ENCODE measurements around the gene TOP2A.
"Not testable (repeated sequence)": the region's sequence is repeated elsewhere in the genome, so short reads cannot be mapped to it uniquely, and the experiment has no call there.

Gene TOP2A

GRCh38 chr17:40374821-40375498 lies 42.7 kb downstream of the TOP2A start:
- in situ Hi-C loops (cut with HindIII; ENCODE audit: low pct_unique_long_range_greater_than_20kb, low sequenced_read_pairs) = no loop called here
- TF ChIP-seq JUND (IDR thresholded peaks at IDR 0.05; ENCODE audit: low read depth) = no peak
- no peak for DNase-seq (ENCODE audit: low read depth in 1 of 2, low spot score in 1 of 2)

DNA sequence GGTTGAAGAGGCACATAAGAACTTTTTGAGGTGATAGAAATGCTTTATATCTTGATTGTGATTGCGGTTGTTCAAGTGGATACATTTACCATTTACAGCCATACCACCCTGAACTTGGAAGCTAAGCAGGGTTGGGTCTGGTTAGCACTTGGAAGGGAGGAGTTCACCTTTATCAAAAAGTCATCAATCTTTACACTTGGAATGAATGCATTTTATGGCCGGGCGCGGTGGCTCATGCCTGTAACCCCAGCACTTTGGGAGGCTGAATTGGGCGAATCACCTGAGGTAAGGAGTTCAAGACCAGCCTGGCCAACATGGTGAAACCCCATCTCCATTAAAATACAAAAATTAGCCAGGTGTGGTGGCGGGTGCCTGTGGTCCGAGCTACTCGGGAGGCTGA lies 43.7 kb downstream of the TOP2A start:
- in situ Hi-C loops (cut with HindIII; ENCODE audit: low pct_unique_long_range_greater_than_20kb, low sequenced_read_pairs) = no loop called here
- TF ChIP-seq JUND (IDR thresholded peaks at IDR 0.05; ENCODE audit: low read depth) = no peak
- DNase-seq (ENCODE audit: low read depth in 1 of 2, low spot score in 1 of 2) = no peak

DNA sequence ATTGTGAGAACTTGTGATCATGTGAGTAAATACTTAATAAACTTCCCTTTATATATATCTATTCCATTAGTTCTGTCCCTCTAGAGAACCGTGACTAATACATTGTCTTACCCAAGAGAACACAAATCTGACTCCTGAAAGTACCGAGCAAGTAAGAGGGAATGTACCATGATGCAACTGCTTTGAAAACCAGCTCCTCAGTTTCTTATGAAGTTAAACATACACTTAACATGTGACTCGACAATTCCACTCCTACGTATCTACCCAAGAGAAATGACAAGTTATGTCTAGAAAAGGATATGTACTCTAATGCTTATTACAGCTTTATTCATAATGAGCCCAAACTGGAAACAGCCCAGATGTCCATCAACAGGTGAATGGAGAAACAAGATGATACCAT lies 44.4 kb downstream of the TOP2A start:
- in situ Hi-C loops (cut with HindIII; ENCODE audit: low pct_unique_long_range_greater_than_20kb, low sequenced_read_pairs) = no loop called here
- DNase-seq (ENCODE audit: low read depth in 1 of 2, low spot score in 1 of 2) = no peak
- no peak for TF ChIP-seq JUND (IDR thresholded peaks at IDR 0.05; ENCODE audit: low read depth)

GRCh38 chr17:40372644-40373043 lies 45.1 kb downstream of the TOP2A start:
- in situ Hi-C loops (cut with HindIII; ENCODE audit: low pct_unique_long_range_greater_than_20kb, low sequenced_read_pairs) = not testable (repeated sequence)

GRCh38 chr17:40372031-40372430 lies 45.7 kb downstream of the TOP2A start:
- in situ Hi-C loops (cut with HindIII; ENCODE audit: low pct_unique_long_range_greater_than_20kb, low sequenced_read_pairs) = no loop called here
- TF ChIP-seq JUND (IDR thresholded peaks at IDR 0.05; ENCODE audit: low read depth) = no peak
- no peak for DNase-seq (ENCODE audit: low read depth in 1 of 2, low spot score in 1 of 2)

More at GRCh38 chr17:40372644-40373043, 45.1 kb downstream of the TOP2A start:
- DNase-seq (ENCODE audit: low read depth in 1 of 2, low spot score in 1 of 2) = not testable (repeated sequence)

- DNase-seq (ENCODE audit: low read depth in 1 of 2, low spot score in 1 of 2) = peak in 1 of 2 experiments; percentile 79
Measured at GRCh38 chr17:40371261-40371929, 46.3 kb downstream of the TOP2A start.

GRCh38 chr17:40369923-40370322 lies 47.8 kb downstream of the TOP2A start:
- in situ Hi-C loops (cut with HindIII; ENCODE audit: low pct_unique_long_range_greater_than_20kb, low sequenced_read_pairs) = no loop called here
- no peak for DNase-seq (ENCODE audit: low read depth in 1 of 2, low spot score in 1 of 2)
- no peak for TF ChIP-seq JUND (IDR thresholded peaks at IDR 0.05; ENCODE audit: low read depth)

More at GRCh38 chr17:40371261-40371929, 46.3 kb downstream of the TOP2A start:
- no peak for TF ChIP-seq JUND (IDR thresholded peaks at IDR 0.05; ENCODE audit: low read depth)
- in situ Hi-C loops (cut with HindIII; ENCODE audit: low pct_unique_long_range_greater_than_20kb, low sequenced_read_pairs) = no loop called here

DNA sequence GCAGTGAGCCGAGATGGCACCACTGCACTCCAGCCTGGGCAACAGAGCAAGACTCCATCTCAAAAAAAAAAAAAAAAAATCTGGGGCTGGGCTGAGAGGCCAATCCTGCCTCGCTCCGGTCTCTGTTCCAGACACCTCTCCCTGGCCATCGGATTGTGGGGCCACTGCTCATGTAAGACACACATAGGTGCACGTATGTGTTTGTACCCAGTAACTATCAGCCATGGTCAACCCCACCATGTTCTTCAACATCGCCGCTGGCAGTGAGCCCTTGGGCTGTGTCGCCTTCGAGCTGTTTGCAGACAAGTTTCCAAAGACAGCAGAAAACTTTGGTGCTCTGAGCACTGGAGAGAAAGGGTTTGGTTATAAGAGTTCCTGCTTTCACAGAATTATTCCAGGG lies 50.0 kb downstream of the TOP2A start:
- DNase-seq (ENCODE audit: low read depth in 1 of 2, low spot score in 1 of 2); in situ Hi-C loops (cut with HindIII; ENCODE audit: low pct_unique_long_range_greater_than_20kb, low sequenced_read_pairs): not testable (repeated sequence)

GRCh38 chr17:40366861-40367518 lies 50.7 kb downstream of the TOP2A start:
- TF ChIP-seq JUND (IDR thresholded peaks at IDR 0.05; ENCODE audit: low read depth) = no peak
- no peak for DNase-seq (ENCODE audit: low read depth in 1 of 2, low spot score in 1 of 2)
- in situ Hi-C loops (cut with HindIII; ENCODE audit: low pct_unique_long_range_greater_than_20kb, low sequenced_read_pairs) = no loop called here

- in situ Hi-C loops (cut with HindIII; ENCODE audit: low pct_unique_long_range_greater_than_20kb, low sequenced_read_pairs) = no loop called here
- TF ChIP-seq JUND (IDR thresholded peaks at IDR 0.05; ENCODE audit: low read depth) = no peak
- no peak for DNase-seq (ENCODE audit: low read depth in 1 of 2, low spot score in 1 of 2)
Measured at GRCh38 chr17:40366076-40366860, 51.4 kb downstream of the TOP2A start.

DNA sequence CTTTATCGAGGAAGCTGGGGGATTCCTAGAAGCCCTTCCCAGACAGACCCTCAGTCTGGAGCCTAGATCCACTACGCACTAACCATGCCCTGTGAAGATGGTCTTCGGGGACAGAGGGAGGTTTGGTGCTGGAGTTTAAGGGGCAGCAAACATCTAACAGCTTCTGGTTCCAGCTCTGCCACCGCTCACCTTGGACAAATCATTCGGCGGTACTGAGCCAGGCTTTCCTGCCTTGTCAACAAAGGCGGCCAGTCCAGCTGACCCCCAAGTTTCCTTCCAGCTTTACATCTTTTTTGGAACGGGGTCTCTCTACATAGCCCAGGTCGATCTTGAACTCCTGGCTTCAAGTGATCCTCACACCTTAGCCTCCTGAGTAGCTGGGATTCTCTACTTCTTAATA lies 52.8 kb downstream of the TOP2A start:
- in situ Hi-C loops (cut with HindIII; ENCODE audit: low pct_unique_long_range_greater_than_20kb, low sequenced_read_pairs) = no loop called here
- DNase-seq (ENCODE audit: low read depth in 1 of 2, low spot score in 1 of 2) = no peak
- no peak for TF ChIP-seq JUND (IDR thresholded peaks at IDR 0.05; ENCODE audit: low read depth)

DNA sequence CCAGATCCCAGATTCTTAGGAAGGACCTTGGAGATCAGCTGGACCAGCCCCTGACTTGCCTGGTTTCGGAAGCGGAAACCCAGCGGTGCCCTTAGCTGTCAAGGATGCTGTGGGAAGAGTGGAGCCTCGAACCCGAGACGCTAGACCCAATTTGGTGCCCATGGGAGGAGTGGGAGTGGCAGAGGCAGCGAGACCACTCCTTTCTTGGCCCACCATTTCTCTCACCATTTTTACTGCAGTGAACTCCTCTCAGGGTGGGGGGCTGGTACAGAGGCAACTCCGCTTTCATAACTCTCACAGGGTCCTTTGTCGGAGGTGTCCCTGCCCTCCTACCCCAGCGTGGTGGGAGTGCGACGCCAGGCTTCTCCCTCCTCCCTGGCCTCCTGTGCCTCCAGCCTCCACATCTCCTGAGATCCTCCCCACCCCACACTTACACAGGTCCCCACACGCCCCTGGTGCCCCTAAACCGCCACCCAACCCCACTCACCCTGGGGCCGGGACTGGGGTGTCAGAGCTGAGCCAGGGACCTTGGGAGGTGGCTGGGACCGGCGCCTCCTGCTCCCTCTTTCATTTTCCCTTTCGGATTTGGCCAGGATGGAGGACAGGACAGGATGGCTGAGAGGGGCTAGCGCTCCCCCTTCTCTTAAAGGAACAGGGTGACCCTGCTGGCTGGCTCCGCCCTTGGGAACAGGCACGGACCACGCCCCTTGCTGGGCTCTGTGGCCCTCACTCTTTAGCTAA lies 53.4 kb downstream of the TOP2A start, which contains the start of gene GJD3:
TSS of gene GJD3 (minus strand) at position 617 of the 741 bp plus-strand sequence. CDS start 922 bp downstream, outside the sequence.
- in situ Hi-C loops (cut with HindIII; ENCODE audit: low pct_unique_long_range_greater_than_20kb, low sequenced_read_pairs) = no loop called here
- TF ChIP-seq JUND (IDR thresholded peaks at IDR 0.05; ENCODE audit: low read depth) = no peak
- DNase-seq (ENCODE audit: low read depth in 1 of 2, low spot score in 1 of 2) = no peak
